ENCODE data around the gene CCNI2.
A peak's percentile ranks its signal among the peaks of the same experiment; 100 is the strongest.

- no peak for TF ChIP-seq POLR2A (IDR thresholded peaks at IDR 0.05)
- peak in 3 of 12 donors; percentile 16 to 21 (median 16) for TF ChIP-seq CTCF (IDR thresholded peaks at IDR 0.05)
These were observed 54.9 kb downstream of the CCNI2 start for GRCh38 chr5:132802044-132802684.
